HAP-1 (cell line): ENCODE measurements around the gene ATP9B.

Experiments used
- DNase-seq, 2 experiments: peaks; one replicate each; pipeline ENCODE4 v3.0.0-alpha.2; 2016 to 2020; ENCODE audit warnings: low spot score in 2 of 2
- H3K27me3 ChIP-seq: fragments of 250-450 bp; sonication (Bioruptor Pico); 2 replicates; pipeline ENCODE4 v1.5.1; 2020; ENCODE audit warnings: low read depth, mild to moderate bottlenecking, moderate library complexity
- H3K36me3 ChIP-seq: fragments of 250-450 bp; sonication (Bioruptor Pico); replicated peaks from 2 replicates; pipeline ENCODE4 v1.5.1; 2020; ENCODE audit warnings: mild to moderate bottlenecking
- H3K4me1 ChIP-seq: fragments of 250-450 bp; sonication (Bioruptor Pico); 2 replicates; pipeline ENCODE4 v1.5.1; 2020; ENCODE audit warnings: mild to moderate bottlenecking
- H3K4me3 ChIP-seq: fragments of 250-450 bp; sonication (Bioruptor Pico); 2 replicates; pipeline ENCODE4 v1.5.1; 2020; ENCODE audit warnings: mild to moderate bottlenecking, moderate library complexity
- H3K9me3 ChIP-seq: fragments of 250-450 bp; sonication (Bioruptor Pico); 2 replicates; pipeline ENCODE4 v1.5.1; 2020; ENCODE audit warnings: mild to moderate bottlenecking, moderate library complexity
- in situ Hi-C: fragments of 300-500 bp; cut with MboI; formaldehyde crosslinking; loops from 3 replicates; pipeline ENCODE4 v1.14.3; 2020; ENCODE audit warnings: low sequenced_read_pairs, inconsistent platforms, mixed read lengths

The ATP9B gene, protein sequence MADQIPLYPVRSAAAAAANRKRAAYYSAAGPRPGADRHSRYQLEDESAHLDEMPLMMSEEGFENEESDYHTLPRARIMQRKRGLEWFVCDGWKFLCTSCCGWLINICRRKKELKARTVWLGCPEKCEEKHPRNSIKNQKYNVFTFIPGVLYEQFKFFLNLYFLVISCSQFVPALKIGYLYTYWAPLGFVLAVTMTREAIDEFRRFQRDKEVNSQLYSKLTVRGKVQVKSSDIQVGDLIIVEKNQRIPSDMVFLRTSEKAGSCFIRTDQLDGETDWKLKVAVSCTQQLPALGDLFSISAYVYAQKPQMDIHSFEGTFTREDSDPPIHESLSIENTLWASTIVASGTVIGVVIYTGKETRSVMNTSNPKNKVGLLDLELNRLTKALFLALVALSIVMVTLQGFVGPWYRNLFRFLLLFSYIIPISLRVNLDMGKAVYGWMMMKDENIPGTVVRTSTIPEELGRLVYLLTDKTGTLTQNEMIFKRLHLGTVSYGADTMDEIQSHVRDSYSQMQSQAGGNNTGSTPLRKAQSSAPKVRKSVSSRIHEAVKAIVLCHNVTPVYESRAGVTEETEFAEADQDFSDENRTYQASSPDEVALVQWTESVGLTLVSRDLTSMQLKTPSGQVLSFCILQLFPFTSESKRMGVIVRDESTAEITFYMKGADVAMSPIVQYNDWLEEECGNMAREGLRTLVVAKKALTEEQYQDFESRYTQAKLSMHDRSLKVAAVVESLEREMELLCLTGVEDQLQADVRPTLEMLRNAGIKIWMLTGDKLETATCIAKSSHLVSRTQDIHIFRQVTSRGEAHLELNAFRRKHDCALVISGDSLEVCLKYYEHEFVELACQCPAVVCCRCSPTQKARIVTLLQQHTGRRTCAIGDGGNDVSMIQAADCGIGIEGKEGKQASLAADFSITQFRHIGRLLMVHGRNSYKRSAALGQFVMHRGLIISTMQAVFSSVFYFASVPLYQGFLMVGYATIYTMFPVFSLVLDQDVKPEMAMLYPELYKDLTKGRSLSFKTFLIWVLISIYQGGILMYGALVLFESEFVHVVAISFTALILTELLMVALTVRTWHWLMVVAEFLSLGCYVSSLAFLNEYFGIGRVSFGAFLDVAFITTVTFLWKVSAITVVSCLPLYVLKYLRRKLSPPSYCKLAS

DNA sequence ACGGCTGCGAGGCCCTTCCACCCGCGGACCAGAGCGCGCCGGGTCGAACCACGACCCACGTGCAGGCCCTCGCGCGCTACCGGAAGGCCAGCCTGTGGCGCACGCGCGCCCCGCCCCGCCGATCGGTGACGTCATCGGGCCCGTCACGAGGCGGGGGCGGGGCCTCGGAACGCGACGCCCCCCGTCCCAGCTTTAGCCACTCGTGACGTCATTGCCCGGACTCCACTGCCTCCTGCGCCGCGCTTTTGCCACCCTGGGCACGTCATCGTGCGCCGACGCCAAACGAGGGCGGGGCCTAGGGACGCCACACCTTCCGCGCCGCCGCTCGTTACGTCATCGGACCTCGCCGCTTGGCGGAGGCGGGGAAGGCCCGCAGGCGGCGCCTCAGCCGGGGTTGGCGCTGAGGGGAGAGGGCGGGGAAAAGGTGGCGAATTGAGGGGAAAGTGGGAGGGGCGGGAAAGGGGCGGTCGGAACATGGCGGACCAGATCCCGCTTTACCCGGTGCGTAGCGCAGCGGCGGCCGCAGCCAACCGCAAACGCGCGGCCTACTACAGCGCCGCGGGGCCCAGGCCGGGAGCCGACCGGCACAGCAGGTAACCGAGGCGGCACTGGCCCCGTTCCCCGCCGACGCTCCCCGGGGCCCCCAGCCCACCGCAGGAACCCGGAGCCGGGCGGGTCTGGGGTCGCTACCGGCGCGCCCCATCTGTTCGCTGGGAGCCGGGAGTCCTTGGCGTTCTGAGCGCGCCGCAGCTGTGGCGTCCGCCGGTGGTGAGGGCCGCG is at the start of gene ATP9B:
Gene ATP9B, plus strand, starts transcription at position 458 of the 780 bp plus-strand sequence. Its CDS starts 17 bp downstream, at position 475.
- Histone ChIP-seq H3K4me3 (peak within 1 kb of the TSS; percentile 65), H3K27me3 (no peaks in the 10 kb centered on the region), H3K4me1 (peaks cover 3% of the 10 kb centered on the region; the same call in 1 of the 2 replicates), H3K36me3 (no peaks in the 10 kb centered on the region; the same call in 1 of the 2 replicates), H3K9me3 (no peaks in the 10 kb centered on the region)
- in situ Hi-C loops: no loop called here
- DNase-seq: peak; percentile 78 to 96

DNA sequence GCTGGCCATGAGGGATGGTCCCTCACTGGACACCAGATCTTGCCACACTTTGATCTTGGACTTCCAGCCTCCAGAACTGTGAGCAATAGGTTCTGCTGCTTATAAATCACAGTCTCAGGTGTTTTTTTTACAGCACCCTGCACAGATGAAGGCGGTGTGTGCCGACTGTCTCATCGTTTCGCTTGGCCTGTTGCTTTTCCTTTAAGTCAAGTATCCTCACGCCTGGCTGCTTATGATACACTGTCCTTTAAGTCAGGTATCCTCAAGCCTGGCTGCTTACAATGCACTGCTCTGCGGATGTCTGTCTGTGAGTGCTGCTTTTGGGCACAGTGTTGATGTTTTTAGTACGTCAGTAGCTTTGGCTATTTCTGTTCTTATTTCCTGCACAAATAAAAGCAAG is 49.3 kb upstream of the ATP9B start:
- Histone ChIP-seq H3K4me3 (no peak overlapping the region), H3K4me1 (no peaks in the 10 kb centered on the region), H3K36me3 (no peaks in the 10 kb centered on the region), H3K27me3 (no peaks in the 10 kb centered on the region), H3K9me3 (no peaks in the 10 kb centered on the region; the same call in 1 of the 2 replicates)
- in situ Hi-C loops: no loop called here
- no peak for DNase-seq

DNA sequence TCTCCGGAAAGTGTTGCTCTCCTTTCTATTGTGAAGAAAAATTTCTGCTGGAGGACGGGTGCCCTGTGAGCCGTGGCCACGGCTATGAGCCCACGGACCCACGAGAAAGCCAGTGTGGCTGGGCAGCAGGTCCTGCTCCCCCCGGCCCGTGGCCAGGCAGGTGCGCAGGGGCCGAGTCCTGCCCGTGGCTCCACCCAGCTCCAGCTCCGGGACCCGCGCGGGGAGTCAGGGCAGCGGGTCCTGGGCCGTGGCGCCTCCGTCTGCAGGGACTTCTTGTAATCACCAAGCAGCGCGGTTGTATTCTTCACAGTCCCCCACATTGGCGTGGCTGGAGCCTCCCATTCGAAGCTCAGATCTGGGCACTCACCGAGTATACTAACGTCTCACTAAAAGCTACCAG is 46.6 kb upstream of the ATP9B start:
- Histone ChIP-seq H3K36me3 (no peaks in the 10 kb centered on the region), H3K4me3 (no peak overlapping the region), H3K27me3 (no peaks in the 10 kb centered on the region), H3K4me1 (no peaks in the 10 kb centered on the region), H3K9me3 (no peaks in the 10 kb centered on the region; the same call in 1 of the 2 replicates)
- in situ Hi-C loops: no loop called here
- no peak for DNase-seq

DNA sequence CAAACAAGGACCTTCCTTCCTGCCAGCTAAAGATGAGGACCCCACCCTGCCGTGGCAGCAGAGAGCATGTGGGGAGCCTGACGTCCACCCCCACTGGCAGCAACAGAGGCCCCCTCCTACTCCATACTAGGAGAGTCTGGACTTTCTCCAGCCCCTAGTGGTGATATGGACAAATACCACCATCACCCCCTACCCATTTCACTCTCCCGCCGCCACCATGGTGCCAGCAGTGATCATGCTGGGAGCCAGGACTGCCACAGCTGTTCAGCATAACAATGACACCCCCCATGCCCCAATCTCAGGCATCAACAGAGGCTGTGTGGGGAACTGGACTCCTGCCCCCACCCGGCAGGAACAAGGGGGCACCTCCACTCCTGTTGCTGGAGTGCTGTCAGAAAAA is 42.7 kb upstream of the ATP9B start:
- H3K36me3 ChIP-seq: no peaks in the 10 kb centered on the region
- no peak overlapping the region for H3K4me3 ChIP-seq
- no peaks in the 10 kb centered on the region for H3K4me1 ChIP-seq
- in situ Hi-C loops: no loop called here
- H3K9me3 ChIP-seq: no peaks in the 10 kb centered on the region; the same call in 1 of the 2 replicates
- no peak for DNase-seq
- no peaks in the 10 kb centered on the region for H3K27me3 ChIP-seq

DNA sequence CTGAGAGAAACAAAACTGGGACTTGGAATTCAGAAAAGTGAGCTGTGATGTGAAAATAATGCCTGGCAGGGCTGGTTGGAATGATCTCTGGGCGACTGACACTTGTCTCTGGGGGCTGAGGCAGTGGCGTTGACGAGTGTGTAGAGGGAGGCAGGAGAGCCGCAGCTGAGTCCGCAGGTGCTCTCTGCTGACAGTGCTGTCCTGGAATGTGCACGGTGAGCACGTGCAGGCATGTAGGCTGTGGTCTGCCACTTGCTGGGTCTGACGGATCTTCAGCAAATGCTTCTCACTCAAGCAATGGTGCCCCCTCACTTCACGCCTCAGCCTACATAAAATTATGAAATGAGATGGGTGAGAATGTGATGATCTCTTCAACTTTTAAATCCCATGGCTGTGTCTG is 38.5 kb upstream of the ATP9B start:
- Histone ChIP-seq H3K36me3 (no peaks in the 10 kb centered on the region), H3K9me3 (no peaks in the 10 kb centered on the region)

DNA sequence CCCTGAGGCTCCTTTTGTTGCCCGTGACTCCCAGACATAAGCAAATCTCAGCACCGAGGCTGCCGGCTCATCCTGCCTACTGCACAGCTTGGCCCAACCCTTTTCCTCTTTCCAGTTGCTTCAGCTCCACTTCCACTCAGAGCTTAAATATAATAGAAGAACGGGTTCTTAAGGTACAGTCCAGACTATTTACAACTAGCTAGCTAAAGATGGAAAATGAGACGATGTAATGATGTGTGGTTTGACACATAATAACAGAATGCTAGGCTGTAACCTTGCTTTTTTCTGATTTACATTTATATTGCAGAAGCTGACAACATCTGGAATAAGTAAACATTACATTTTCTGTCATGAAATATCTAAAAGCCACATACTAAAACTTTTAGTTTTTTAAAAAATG is 26.9 kb upstream of the ATP9B start:
- Histone ChIP-seq H3K4me3 (no peak overlapping the region), H3K27me3 (no peaks in the 10 kb centered on the region), H3K4me1 (no peaks in the 10 kb centered on the region), H3K9me3 (no peaks in the 10 kb centered on the region), H3K36me3 (no peaks in the 10 kb centered on the region)
- no peak for DNase-seq
- in situ Hi-C loops: no loop called here

More for the DNA sequence above, 38.5 kb upstream of the ATP9B start:
- Histone ChIP-seq H3K4me3 (no peak overlapping the region), H3K27me3 (no peaks in the 10 kb centered on the region), H3K4me1 (no peaks in the 10 kb centered on the region)
- no peak for DNase-seq
- in situ Hi-C loops: no loop called here

DNA sequence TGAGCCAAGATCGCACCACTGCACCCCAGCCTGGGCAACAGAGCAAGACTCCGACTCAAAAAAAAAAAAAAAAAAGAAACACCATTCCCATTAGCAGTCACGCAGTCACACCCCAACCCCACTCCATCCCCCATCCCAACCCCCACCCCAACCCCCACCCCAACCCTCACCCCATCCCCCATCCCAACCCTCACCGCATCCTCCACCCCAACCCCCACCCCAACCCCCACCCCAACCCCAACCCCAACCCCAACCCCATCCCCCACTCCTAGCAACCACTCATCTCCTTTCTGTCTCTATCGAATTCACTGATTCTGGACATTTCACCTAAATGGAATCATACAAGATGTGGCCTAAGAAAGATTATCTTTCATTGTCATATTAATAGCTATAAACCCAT is 25.9 kb upstream of the ATP9B start:
- Histone ChIP-seq H3K27me3 (no peaks in the 10 kb centered on the region), H3K4me1 (no peaks in the 10 kb centered on the region), H3K4me3 (no peak overlapping the region), H3K9me3 (no peaks in the 10 kb centered on the region), H3K36me3 (no peaks in the 10 kb centered on the region)
- in situ Hi-C loops: no loop called here
- DNase-seq: no peak

DNA sequence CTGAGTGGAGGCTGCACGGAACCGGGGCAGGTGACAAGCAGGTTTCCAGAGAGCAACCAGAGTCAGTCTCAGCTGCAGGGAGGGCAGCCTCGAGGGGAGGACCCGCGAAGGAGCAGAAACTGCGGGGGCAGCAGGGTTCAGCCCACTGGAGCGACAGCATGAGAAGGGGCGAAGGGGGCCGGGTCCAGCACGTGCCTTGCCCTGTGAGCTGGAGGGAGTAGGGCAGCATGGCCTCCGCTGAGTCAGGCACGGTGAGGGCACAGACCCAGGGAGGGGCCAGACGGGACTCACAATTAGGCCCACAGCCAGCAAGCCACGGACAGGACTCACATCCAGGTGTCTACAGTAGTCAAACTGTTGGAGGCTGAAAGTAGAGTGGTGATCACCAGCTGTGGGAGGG is 22.7 kb upstream of the ATP9B start:
- Histone ChIP-seq H3K27me3 (no peaks in the 10 kb centered on the region), H3K4me1 (no peaks in the 10 kb centered on the region), H3K9me3 (no peaks in the 10 kb centered on the region), H3K36me3 (no peaks in the 10 kb centered on the region), H3K4me3 (no peak overlapping the region)
- no peak for DNase-seq
- in situ Hi-C loops: no loop called here

DNA sequence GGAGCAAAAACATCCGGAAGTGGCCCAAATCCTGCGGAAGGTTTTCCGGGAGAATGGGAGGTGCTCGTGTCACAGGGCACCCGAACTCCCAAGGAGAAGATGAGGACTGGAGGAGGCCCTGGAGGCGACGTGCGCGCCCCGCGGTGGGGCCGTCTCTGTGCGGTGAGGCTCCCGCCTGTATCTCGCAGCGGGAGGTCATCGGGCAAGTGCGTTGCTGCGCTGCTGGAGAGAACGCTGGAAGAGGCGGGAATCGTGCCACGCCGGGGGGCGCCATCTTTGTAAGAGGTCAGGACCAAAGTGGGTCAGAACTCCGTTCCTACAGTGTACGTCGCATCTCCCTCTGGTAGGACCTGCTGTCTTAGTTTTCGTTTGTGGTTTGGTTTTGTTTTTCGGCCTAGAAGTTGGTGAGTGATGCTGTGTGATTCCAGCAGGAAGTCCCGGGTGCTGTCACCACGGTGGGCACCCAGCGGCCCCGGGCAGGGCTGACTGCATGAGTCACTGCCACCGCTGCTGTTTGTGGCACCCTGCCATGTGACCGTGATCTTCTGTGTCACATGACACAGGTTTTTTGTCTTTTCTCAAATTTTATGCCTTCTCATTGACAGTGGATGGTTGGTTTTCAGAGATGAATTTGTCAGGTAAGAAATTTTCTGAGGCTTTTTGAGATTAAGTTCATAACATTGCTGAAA is 21.5 kb upstream of the ATP9B start:
- H3K4me3 ChIP-seq: no peak overlapping the region
- no peaks in the 10 kb centered on the region for H3K9me3 ChIP-seq

DNA sequence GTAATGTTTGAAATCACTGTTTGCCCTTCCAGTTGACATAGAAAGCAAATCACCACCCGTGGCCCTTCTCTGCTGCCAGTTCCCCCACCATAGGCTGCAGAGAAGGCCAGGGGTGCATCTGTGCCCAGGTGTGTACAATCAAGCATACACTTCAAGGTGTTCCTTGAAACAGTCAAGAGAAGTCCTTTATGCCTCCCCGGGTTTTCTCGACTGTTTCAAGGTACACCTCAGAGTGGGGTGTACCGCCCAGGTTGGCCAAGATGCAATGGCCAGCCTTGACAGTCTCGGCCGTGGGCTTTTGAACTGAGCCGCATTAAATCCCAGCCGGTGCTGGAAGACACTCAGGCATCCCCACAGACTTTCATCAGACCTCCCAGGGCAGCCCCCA is 21.0 kb upstream of the ATP9B start:
- in situ Hi-C loops: no loop called here
- H3K4me3 ChIP-seq: no peak overlapping the region
- no peaks in the 10 kb centered on the region for H3K36me3 ChIP-seq
- no peak for DNase-seq
- H3K27me3 ChIP-seq: no peaks in the 10 kb centered on the region
- H3K9me3 ChIP-seq: no peaks in the 10 kb centered on the region
- no peaks in the 10 kb centered on the region for H3K4me1 ChIP-seq

More for the DNA sequence above, 21.5 kb upstream of the ATP9B start:
- Histone ChIP-seq H3K36me3 (no peaks in the 10 kb centered on the region), H3K27me3 (no peaks in the 10 kb centered on the region), H3K4me1 (no peaks in the 10 kb centered on the region)
- no peak for DNase-seq
- in situ Hi-C loops: no loop called here

DNA sequence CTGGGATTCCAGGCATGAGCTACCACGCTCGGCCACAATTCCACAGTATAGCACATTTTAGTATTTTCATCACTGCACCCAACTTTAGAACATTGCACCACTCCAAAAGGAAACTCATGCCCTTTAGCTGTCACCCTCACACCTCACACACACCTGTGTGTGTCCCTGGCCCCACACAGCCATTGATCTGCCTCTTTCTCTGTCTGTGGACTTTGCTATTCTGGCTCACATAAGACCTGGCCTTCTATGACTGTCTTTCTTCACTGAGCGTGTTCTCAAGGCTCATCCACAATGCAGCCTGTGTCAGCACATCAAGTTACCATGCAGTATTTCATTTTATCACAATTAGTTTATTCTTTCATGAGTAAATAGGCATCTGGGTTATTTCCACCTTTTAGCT is 19.7 kb upstream of the ATP9B start:
- Histone ChIP-seq H3K36me3 (no peaks in the 10 kb centered on the region), H3K4me3 (no peak overlapping the region), H3K9me3 (no peaks in the 10 kb centered on the region), H3K27me3 (no peaks in the 10 kb centered on the region), H3K4me1 (no peaks in the 10 kb centered on the region)
- in situ Hi-C loops: no loop called here
- no peak for DNase-seq

DNA sequence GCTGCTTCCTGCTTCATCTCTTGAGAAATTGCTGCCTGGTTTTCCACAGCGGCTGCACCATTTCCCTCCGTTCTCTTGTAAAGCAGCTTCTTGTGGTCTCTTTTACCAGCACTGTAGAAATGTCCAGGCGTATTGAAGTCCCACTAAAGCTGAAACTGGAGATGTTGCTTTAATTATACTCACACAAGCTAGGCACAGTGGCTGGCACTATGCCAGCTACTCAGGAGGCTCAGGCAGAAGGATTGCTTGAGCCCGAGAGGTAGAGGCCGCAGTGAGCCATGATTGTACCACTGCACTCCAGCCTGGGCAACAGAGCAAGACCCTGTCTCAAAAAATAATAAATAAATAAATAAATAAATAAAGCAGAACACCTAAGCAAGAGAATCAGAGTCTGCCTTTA is 19.2 kb upstream of the ATP9B start:
- in situ Hi-C loops: no loop called here
- DNase-seq: no peak
- H3K4me1 ChIP-seq: no peaks in the 10 kb centered on the region
- no peaks in the 10 kb centered on the region for H3K36me3 ChIP-seq
- H3K4me3 ChIP-seq: no peak overlapping the region
- no peaks in the 10 kb centered on the region for H3K9me3 ChIP-seq
- no peaks in the 10 kb centered on the region for H3K27me3 ChIP-seq
